PC-3 (cell line): ENCODE results near the gene ZMYND19. TPM values are rescaled to one million over a fixed set of nuclear protein-coding genes. Genes with fewer than 3 reads are reported as not detected.
"Not testable (repeated sequence)": the region's sequence is repeated elsewhere in the genome, so short reads cannot be mapped to it uniquely, and the experiment has no call there.

Source experiments
- ATAC-seq: fragments of 200-7000 bp; cut with Tn5 transposase; 2 replicates; pipeline ENCODE4 v1.9.1; 2020; ENCODE audit warnings: mild to moderate bottlenecking, moderate library complexity
- BruUV-seq: library from RNA; stranded (reverse); fragments of 400-500 nt; replicated peaks from 2 replicates; lab custom pipeline; 2021; lab: Mats Ljungman, UMichigan
- CTCF ChIA-PET: fragments of 300-600 bp; sonication (Branson Sonifier 250); formaldehyde crosslinking; loops from one replicate; lab custom pipeline; 2022; ENCODE audit warnings: antibody characterized with exemption; lab: Charles Lee
- POLR2A ChIA-PET: fragments of 300-600 bp; sonication (Branson Sonifier 250); formaldehyde crosslinking; loops from one replicate; lab custom pipeline; 2022; ENCODE audit warnings: antibody characterized with exemption; ENCODE audit not compliant: unreplicated experiment; lab: Charles Lee
- DNase-seq: peaks from one replicate; pipeline ENCODE4 v3.0.0-alpha.2; 2015
- H2AFZ ChIP-seq: fragments of 300-600 bp; sonication (generic); 2 replicates; pipeline ENCODE4 v1.6.0; 2016; ENCODE audit warnings: antibody characterized with exemption, low read length
- H3F3A ChIP-seq: fragments of 300-600 bp; sonication (generic); one replicate; pipeline ENCODE4 v1.6.0; 2017; ENCODE audit warnings: antibody characterized with exemption, low read length, control low read depth, mild to moderate bottlenecking; ENCODE audit not compliant: unreplicated experiment
- H3K27ac ChIP-seq: fragments of 300-600 bp; sonication (generic); 2 replicates; pipeline ENCODE4 v1.5.1; 2016; ENCODE audit warnings: mild to moderate bottlenecking, low read length
- H3K27me3 ChIP-seq: fragments of 300-600 bp; sonication (generic); 2 replicates; pipeline ENCODE4 v1.6.1; 2016; ENCODE audit warnings: low read length, mixed read lengths
- H3K36me3 ChIP-seq: fragments of 300-600 bp; sonication (generic); 2 replicates; pipeline ENCODE4 v1.6.1; 2016; ENCODE audit warnings: low read depth, mixed run types, low read length, mixed read lengths
- H3K4me1 ChIP-seq: fragments of 300-600 bp; sonication (generic); 2 replicates; pipeline ENCODE4 v1.5.1; 2016; ENCODE audit warnings: low read length; ENCODE audit not compliant: insufficient read depth
- H3K4me2 ChIP-seq: fragments of 300-600 bp; sonication (generic); 2 replicates; pipeline ENCODE4 v1.6.0; 2016; ENCODE audit warnings: low read length
- H3K4me3 ChIP-seq: fragments of 300-600 bp; sonication (generic); 2 replicates; pipeline ENCODE4 v1.5.1; 2016; ENCODE audit warnings: mild to moderate bottlenecking, low read length, mixed read lengths
- H3K79me2 ChIP-seq: fragments of 300-600 bp; sonication (generic); 2 replicates; pipeline ENCODE4 v1.6.1; 2017; ENCODE audit warnings: low read length, mixed read lengths
- H3K9ac ChIP-seq: fragments of 300-600 bp; sonication (generic); 2 replicates; pipeline ENCODE4 v1.6.0; 2016; ENCODE audit warnings: mild to moderate bottlenecking, low read length
- H3K9me2 ChIP-seq: fragments of 300-600 bp; sonication (generic); replicated peaks from 2 replicates; pipeline ENCODE4 v1.6.1; 2016; ENCODE audit warnings: mixed run types, low read length, mixed read lengths
- H3K9me3 ChIP-seq: fragments of 300-600 bp; sonication (generic); 2 replicates; pipeline ENCODE4 v1.6.1; 2016; ENCODE audit warnings: low read length, mixed read lengths
- H4K20me1 ChIP-seq: fragments of 300-600 bp; sonication (generic); 2 replicates; pipeline ENCODE4 v1.6.1; 2016; ENCODE audit warnings: low read length, mixed read lengths
- CTCF ChIP-seq: fragments of 300-600 bp; sonication (generic); conservative IDR thresholded peaks from 2 replicates; pipeline ENCODE4 v1.5.1; 2017; ENCODE audit warnings: antibody characterized with exemption, low read depth, mild to moderate bottlenecking, low read length
- EZH2 ChIP-seq: fragments of 300-600 bp; sonication (generic); IDR thresholded peaks from one replicate; pipeline ENCODE4 v1.6.1; 2017; ENCODE audit warnings: antibody characterized with exemption, mild to moderate bottlenecking, low read length; ENCODE audit not compliant: unreplicated experiment
- EZH2phosphoT487 ChIP-seq: fragments of 300-600 bp; sonication (generic); IDR thresholded peaks from 2 replicates; pipeline ENCODE4 v1.6.1; 2018; ENCODE audit warnings: mild to moderate bottlenecking, antibody characterized with exemption, low read length, borderline replicate concordance
- intact Hi-C: fragments of 100-400 bp; cut with micrococcal nuclease; formaldehyde crosslinking; loops from 2 replicates; pipeline ENCODE4 v1.9.0; 2023
- total RNA-seq: library from RNA; depleted of rRNA; stranded (reverse); fragments of >200 nt; gene quantifications from 2 replicates; pipeline ENCODE4 v1.2.3, GENCODE V29; 2014

The ZMYND19 gene
- total RNA-seq, 1 experiment from 2014 or later, result 39.5 TPM

- TSS peak; percentile 94 for BruUV-seq
- Histone ChIP-seq H3K9ac (peak overlapping the region; percentile 76), H3K4me1 (peaks cover 7% of the 10 kb centered on the region), H3K9me2 (no peaks in the 10 kb centered on the region), H2AFZ (peak overlapping the region; percentile 40; the same call in 1 of the 2 replicates), H3K27ac (peak overlapping the region; percentile 30; the same call in 1 of the 2 replicates), H3K79me2 (peaks cover 16% of the 10 kb centered on the region), H3K36me3 (no peaks in the 10 kb centered on the region; the same call in 1 of the 2 replicates), H3K4me3 (peak overlapping the region; percentile 84), H4K20me1 (no peaks in the 10 kb centered on the region), H3K9me3 (no peaks in the 10 kb centered on the region), H3K4me2 (peak overlapping the region; percentile 95), H3F3A (no peaks in the 10 kb centered on the region), H3K27me3 (no peaks in the 10 kb centered on the region)
- ChIA-PET CTCF (interaction anchor here (0.5 to 0.6 kb wide), 3 partner anchors 40 to 266 kb away, joined by 3 to 5 read pairs (median 3); partner anchors contain the start of gene EHMT1), POLR2A (interaction anchor here (0.6 to 1.3 kb wide), 3 partner anchors 21 to 53 kb away, joined by 3 to 21 read pairs (median 5); partner anchors contain the start of gene ARRDC1)
- TF ChIP-seq CTCF (no peak), EZH2 (no peak), EZH2phosphoT487 (no peak)
- DNase-seq (peak; percentile 11), ATAC-seq (peak; percentile 14)
- intact Hi-C loops, result loop anchor here (10.0 kb wide), 1 partner anchor 53 kb away; the partner anchor contains the start of gene ARRDC1
Observed at GRCh38 chr9:137552022-137552768, 38.1 kb downstream of the ZMYND19 start.

GRCh38 chr9:137551264-137552021, 38.9 kb downstream of the ZMYND19 start, which contains the start of gene MRPL41:
Gene MRPL41 (plus strand): TSS chr9:137551879. CDS start chr9:137552082, 203 bp downstream.
- POLR2A ChIA-PET, result interaction anchor here (0.6 to 1.3 kb wide), 3 partner anchors 20 to 54 kb away, joined by 3 to 21 read pairs (median 5); partner anchors contain the start of gene ARRDC1
- ATAC-seq (peak; percentile 72), DNase-seq (peak; percentile 90)
- Histone ChIP-seq H3K4me1 (peaks cover 7% of the 10 kb centered on the region), H3K27ac (peak within 1 kb of the TSS; percentile 30; the same call in 1 of the 2 replicates), H3K36me3 (no peaks in the 10 kb centered on the region; the same call in 1 of the 2 replicates), H3K4me3 (peak within 1 kb of the TSS; percentile 84), H3K4me2 (peak within 1 kb of the TSS; percentile 95), H3F3A (no peaks in the 10 kb centered on the region), H2AFZ (peak within 1 kb of the TSS; percentile 67; the same call in 1 of the 2 replicates), H4K20me1 (no peaks in the 10 kb centered on the region), H3K9me3 (no peaks in the 10 kb centered on the region), H3K79me2 (peaks cover 16% of the 10 kb centered on the region), H3K27me3 (no peaks in the 10 kb centered on the region), H3K9ac (peak within 1 kb of the TSS; percentile 76), H3K9me2 (no peaks in the 10 kb centered on the region)
- intact Hi-C loops, result loop anchor here (1.0 to 10.0 kb wide), 2 partner anchors 16 to 53 kb away; partner anchors contain the start of gene ARRDC1
- BruUV-seq, result no TSS peak
- no peak for TF ChIP-seq EZH2phosphoT487
- TF ChIP-seq CTCF, result peak; percentile 30; the same call in 1 of the 2 replicates
- CTCF ChIA-PET, result interaction anchor here (0.5 to 0.6 kb wide), 3 partner anchors 41 to 265 kb away, joined by 3 to 5 read pairs (median 3); partner anchors contain the start of gene EHMT1

GRCh38 chr9:137550958-137551263, 39.4 kb downstream of the ZMYND19 start:
- not testable (repeated sequence) for H3K9me2 ChIP-seq, H3K27ac ChIP-seq, H3K4me1 ChIP-seq, H3K9me3 ChIP-seq, H3K36me3 ChIP-seq, BruUV-seq, H3K27me3 ChIP-seq, H4K20me1 ChIP-seq, H3F3A ChIP-seq, DNase-seq, ATAC-seq
- ChIA-PET POLR2A (interaction anchor here (0.6 kb wide), 1 partner anchor 104 kb away, joined by 4 read pairs; no protein-coding TSS in a partner anchor), CTCF (interaction anchor here (1.3 kb wide), 1 partner anchor 16 kb away, joined by 10 read pairs; no protein-coding TSS in a partner anchor)
- Histone ChIP-seq H3K9ac (peak overlapping the region; percentile 48), H3K4me2 (peak overlapping the region; percentile 83), H3K79me2 (peaks cover 16% of the 10 kb centered on the region), H3K4me3 (peak overlapping the region; percentile 66), H2AFZ (peak overlapping the region; percentile 67; the same call in 1 of the 2 replicates)
- intact Hi-C loops, result loop anchor here (1.0 to 10.0 kb wide), 2 partner anchors 16 to 54 kb away; partner anchors contain the start of gene ARRDC1
